Upper lobe of left lung (tissue), 6 donors: ENCODE measurements around the gene MASP2. TPM values are rescaled to one million over a fixed set of nuclear protein-coding genes. Genes with fewer than 3 reads are reported as not detected.

ENCODE experiments used
- ATAC-seq, 2 donors: fragments of 200-7000 bp; cut with Tn5 transposase; one replicate each; pipeline ENCODE4 v1.9.1; 2022; ENCODE audit warnings: mild to moderate bottlenecking in 2 of 2, moderate library complexity in 2 of 2; ENCODE audit not compliant: low FRiP score in 2 of 2
- DNase-seq, 2 donors: peaks; one replicate each; pipeline ENCODE4 v3.0.0-alpha.2; 2019 to 2020
- H3K27ac ChIP-seq, 4 donors: fragments of 200-600 bp; sonication (generic); one replicate each; pipeline ENCODE4 v1.5.1; 2016 to 2019
- H3K27me3 ChIP-seq, 4 donors: fragments of 200-600 bp; sonication (generic); one replicate each; pipeline ENCODE4 v1.5.1; 2017 to 2019
- H3K36me3 ChIP-seq, 4 donors: fragments of 200-600 bp; sonication (generic); one replicate each; pipeline ENCODE4 v1.5.1; 2016 to 2019
- H3K4me1 ChIP-seq, 4 donors: fragments of 200-600 bp; sonication (generic); one replicate each; pipeline ENCODE4 v1.5.1; 2018 to 2019
- H3K4me3 ChIP-seq, 4 donors: fragments of 200-600 bp; sonication (generic); one replicate each; pipeline ENCODE4 v1.5.1; 2017 to 2019; ENCODE audit warnings: mild to moderate bottlenecking in 2 of 4, moderate library complexity in 1 of 4
- H3K9me3 ChIP-seq, 4 donors: fragments of 200-600 bp; sonication (generic); one replicate each; pipeline ENCODE4 v1.5.1; 2018 to 2019
- EP300 ChIP-seq, 4 donors: sonication (generic); formaldehyde crosslinking; IDR thresholded peaks; one replicate each; pipeline ENCODE4 v1.5.1; 2017; ENCODE audit warnings: antibody characterized with exemption in 4 of 4, control low read depth in 2 of 4
- POLR2A ChIP-seq, 4 donors: fragments of 450-650 bp; IDR thresholded peaks; one replicate each; pipeline ENCODE4 v1.5.1; 2016 to 2017; ENCODE audit warnings: antibody characterized with exemption in 4 of 4, mild to moderate bottlenecking in 2 of 4
- POLR2AphosphoS5 ChIP-seq, 2 donors: sonication (generic); formaldehyde crosslinking; IDR thresholded peaks; one replicate each; pipeline ENCODE4 v1.5.1; 2017; ENCODE audit warnings: antibody characterized with exemption in 2 of 2
- WGBS, 2 donors: methylation state at CpG; one replicate each; pipeline ENCODE4 v1.1.5; 2017 to 2018; 5-methylcytosine and 5-hydroxymethylcytosine counted together
- total RNA-seq, 6 donors: library from RNA; depleted of rRNA in 4 of 6; stranded (reverse); fragments of >200 nt in 4 of 6; gene quantifications; one replicate each; pipeline versions ENCODE4 v1.1.0 to v1.2.1, GENCODE V29; 2016 to 2021
- TF ChIP-seq, protein P1 (sequence below), 6 experiments: fragments of 450-650 bp in 4 of 6; fragments of 200-600 bp in 2 of 6; sonication (generic) in 2 of 6; IDR thresholded peaks; one replicate each; pipeline ENCODE4 v1.5.1; 2016 to 2019; ENCODE audit warnings: antibody characterized with exemption in 6 of 6
- donor health status: DM: no; HTN: no; CAD: no; lungs with moderate emphysema.
- donor health status: DM: no; HTN: yes; CAD: no; lungs with severe emphysema.

The MASP2 gene
- total RNA-seq, 6 donors from 2014 or later, result not detected

DNA sequence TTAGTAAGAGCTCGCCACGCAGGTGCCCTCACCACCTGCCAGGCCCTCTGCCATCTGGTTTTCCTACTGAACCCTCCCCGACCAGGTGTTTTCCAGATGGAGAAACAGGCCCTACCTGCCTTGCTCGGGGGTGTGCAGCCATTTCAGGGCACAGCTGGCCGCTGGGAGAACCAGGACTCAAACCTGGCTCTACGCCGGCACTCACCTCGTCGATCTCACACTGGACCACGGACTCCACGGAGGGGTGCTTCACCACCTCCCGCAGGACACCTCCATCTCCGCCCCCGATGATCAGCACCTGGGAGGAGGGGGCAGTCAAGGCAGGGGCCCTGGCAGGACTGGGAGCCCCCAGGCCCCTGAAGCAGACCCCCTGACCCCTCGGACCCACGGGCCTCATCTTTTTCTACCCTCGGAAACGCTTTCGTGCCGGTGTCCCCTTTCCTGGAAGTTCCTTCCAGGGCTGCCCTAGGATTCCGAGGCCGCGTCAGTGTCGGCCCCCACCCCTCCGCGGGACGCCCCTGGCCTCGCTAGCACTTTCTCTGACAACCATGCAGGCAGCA, 11.6 kb upstream of the MASP2 start:
- H3K27ac ChIP-seq, result peak overlapping the region in 1 of 4 donors; percentile 73
- DNase-seq, result no peak

GRCh38 chr1:11058026-11058425, 11.0 kb upstream of the MASP2 start:
- Histone ChIP-seq H3K36me3 (peaks cover 6 to 40% (median 31%) of the 10 kb centered on the region in 4 donors), H3K9me3 (no peaks in the 10 kb centered on the region), H3K4me3 (no peak overlapping the region), H3K4me1 (peaks cover 17 to 26% (median 21%) of the 10 kb centered on the region in 4 donors), H3K27me3 (no peaks in the 10 kb centered on the region), H3K27ac (no peak overlapping the region)
- DNase-seq (no peak), ATAC-seq (no peak)
- TF ChIP-seq POLR2A (IDR thresholded peaks at IDR 0.05) (no peak), EP300 (IDR thresholded peaks at IDR 0.05) (no peak), POLR2AphosphoS5 (IDR thresholded peaks at IDR 0.05) (no peak)
- TF ChIP-seq, protein P1, sequence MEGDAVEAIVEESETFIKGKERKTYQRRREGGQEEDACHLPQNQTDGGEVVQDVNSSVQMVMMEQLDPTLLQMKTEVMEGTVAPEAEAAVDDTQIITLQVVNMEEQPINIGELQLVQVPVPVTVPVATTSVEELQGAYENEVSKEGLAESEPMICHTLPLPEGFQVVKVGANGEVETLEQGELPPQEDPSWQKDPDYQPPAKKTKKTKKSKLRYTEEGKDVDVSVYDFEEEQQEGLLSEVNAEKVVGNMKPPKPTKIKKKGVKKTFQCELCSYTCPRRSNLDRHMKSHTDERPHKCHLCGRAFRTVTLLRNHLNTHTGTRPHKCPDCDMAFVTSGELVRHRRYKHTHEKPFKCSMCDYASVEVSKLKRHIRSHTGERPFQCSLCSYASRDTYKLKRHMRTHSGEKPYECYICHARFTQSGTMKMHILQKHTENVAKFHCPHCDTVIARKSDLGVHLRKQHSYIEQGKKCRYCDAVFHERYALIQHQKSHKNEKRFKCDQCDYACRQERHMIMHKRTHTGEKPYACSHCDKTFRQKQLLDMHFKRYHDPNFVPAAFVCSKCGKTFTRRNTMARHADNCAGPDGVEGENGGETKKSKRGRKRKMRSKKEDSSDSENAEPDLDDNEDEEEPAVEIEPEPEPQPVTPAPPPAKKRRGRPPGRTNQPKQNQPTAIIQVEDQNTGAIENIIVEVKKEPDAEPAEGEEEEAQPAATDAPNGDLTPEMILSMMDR (IDR thresholded peaks at IDR 0.05), result no peak
- WGBS, 2 donors, result 94 to 97% methylated on average over 14 of the region's 14 CpGs

More for the DNA sequence above, 11.6 kb upstream of the MASP2 start:
- no peak for ATAC-seq
- TF ChIP-seq, protein P1 (IDR thresholded peaks at IDR 0.05), result no peak
- TF ChIP-seq POLR2AphosphoS5 (IDR thresholded peaks at IDR 0.05), result no peak
- no peak for TF ChIP-seq POLR2A (IDR thresholded peaks at IDR 0.05)
- TF ChIP-seq EP300 (IDR thresholded peaks at IDR 0.05), result no peak
- Histone ChIP-seq H3K4me1 (peaks cover 17 to 26% (median 20%) of the 10 kb centered on the region in 4 donors), H3K9me3 (no peaks in the 10 kb centered on the region), H3K36me3 (peaks cover 6 to 46% (median 34%) of the 10 kb centered on the region in 4 donors), H3K4me3 (peak overlapping the region; percentile 74 to 98 (median 92)), H3K27me3 (no peaks in the 10 kb centered on the region)
- WGBS, 2 donors, result 60% methylated on average over 22 to 24 of the region's 28 CpGs

DNA sequence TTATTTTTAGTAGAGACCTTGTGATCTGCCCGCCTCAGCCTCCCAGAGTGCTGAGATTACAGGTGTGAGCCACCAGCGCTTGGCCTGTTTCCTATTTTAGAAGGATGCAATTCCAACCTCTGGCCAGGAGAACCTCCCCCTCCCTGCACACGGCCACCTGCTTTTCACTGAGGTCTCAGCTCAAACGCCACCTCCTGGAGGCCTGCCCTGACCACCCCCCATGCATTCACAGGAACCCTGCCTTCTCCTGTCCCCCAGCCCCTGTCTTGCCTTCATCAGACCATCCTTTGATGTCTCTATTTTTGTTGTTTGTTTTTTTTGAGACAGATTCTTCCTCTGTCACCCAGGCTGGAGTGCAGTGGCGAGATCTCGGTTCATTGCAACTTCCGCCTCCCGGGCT, 10.4 kb upstream of the MASP2 start:
- TF ChIP-seq POLR2AphosphoS5 (IDR thresholded peaks at IDR 0.05), result no peak
- TF ChIP-seq, protein P1 (IDR thresholded peaks at IDR 0.05), result no peak
- no peak for TF ChIP-seq POLR2A (IDR thresholded peaks at IDR 0.05)
- Histone ChIP-seq H3K27me3 (no peaks in the 10 kb centered on the region), H3K4me3 (no peak overlapping the region), H3K36me3 (peaks cover 6 to 40% (median 31%) of the 10 kb centered on the region in 4 donors), H3K27ac (no peak overlapping the region), H3K9me3 (no peaks in the 10 kb centered on the region), H3K4me1 (peaks cover 17 to 27% (median 23%) of the 10 kb centered on the region in 4 donors)
- ATAC-seq, result no peak
- WGBS, 2 donors, result 86 to 95% methylated on average over 8 of the region's 8 CpGs
- no peak for DNase-seq

DNA sequence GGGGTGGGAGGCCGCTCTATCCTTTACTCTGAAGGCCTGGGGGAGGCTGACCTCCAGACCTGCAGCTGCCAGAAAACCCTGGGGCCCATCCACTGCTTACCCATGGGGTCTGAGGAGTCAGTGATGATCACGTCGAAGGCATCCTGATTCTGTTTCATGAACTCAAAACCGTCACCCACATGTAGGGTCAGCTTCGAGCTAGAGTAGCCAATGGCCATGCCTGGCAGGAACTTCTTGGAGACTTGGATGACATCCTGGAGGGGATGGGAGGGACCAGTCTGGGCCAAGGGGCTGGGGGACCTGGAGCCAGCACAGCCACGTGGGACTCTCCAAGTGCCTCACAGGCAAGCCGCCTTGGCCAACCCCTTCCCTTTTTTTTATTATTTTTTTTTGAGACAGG, 9.5 kb upstream of the MASP2 start:
- Histone ChIP-seq H3K27me3 (no peaks in the 10 kb centered on the region), H3K4me1 (peaks cover 17 to 26% (median 23%) of the 10 kb centered on the region in 4 donors), H3K27ac (no peak overlapping the region), H3K36me3 (peaks cover 6 to 40% (median 31%) of the 10 kb centered on the region in 4 donors), H3K4me3 (no peak overlapping the region), H3K9me3 (no peaks in the 10 kb centered on the region)
- TF ChIP-seq, protein P1 (IDR thresholded peaks at IDR 0.05), result no peak
- TF ChIP-seq POLR2A (IDR thresholded peaks at IDR 0.05), result no peak
- TF ChIP-seq EP300 (IDR thresholded peaks at IDR 0.05), result no peak
- no peak for TF ChIP-seq POLR2AphosphoS5 (IDR thresholded peaks at IDR 0.05)
- ATAC-seq (no peak), DNase-seq (no peak)
- WGBS, 2 donors, result 91% methylated on average over 7 of the region's 7 CpGs

DNA sequence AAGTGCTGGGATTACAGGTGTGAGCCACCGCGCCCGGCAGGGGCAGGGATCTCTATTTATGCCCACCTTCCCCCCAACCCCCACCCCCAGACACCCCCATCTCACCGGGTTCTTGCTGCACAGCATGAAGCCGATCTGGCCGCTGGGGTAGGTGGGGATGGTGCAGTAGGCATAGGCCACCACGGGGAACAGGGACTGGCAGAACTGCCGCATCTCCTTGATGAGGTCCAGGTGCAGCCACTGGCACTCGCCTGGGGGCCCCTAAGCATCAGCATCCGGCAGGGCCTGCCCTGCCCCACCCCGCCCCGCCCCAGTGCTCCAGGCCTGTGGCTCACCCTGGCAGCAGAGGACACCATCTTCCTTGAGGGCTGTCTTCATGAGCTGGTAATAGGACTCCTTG, 8.6 kb upstream of the MASP2 start:
- no peak for ATAC-seq
- TF ChIP-seq POLR2A (IDR thresholded peaks at IDR 0.05) (no peak), POLR2AphosphoS5 (IDR thresholded peaks at IDR 0.05) (no peak), EP300 (IDR thresholded peaks at IDR 0.05) (no peak)
- TF ChIP-seq, protein P1 (IDR thresholded peaks at IDR 0.05), result no peak
- H3K9me3 ChIP-seq, result no peaks in the 10 kb centered on the region
- H3K27me3 ChIP-seq, result no peaks in the 10 kb centered on the region
- 90 to 93% methylated on average over 3 to 12 of the region's 12 CpGs for WGBS, 2 donors
- no peak for DNase-seq
- no peak overlapping the region for H3K4me3 ChIP-seq
- peaks cover 10 to 18% (median 15%) of the 10 kb centered on the region in 4 donors for H3K4me1 ChIP-seq
- H3K36me3 ChIP-seq, result peaks cover 6 to 40% (median 31%) of the 10 kb centered on the region in 4 donors
- H3K27ac ChIP-seq, result no peak overlapping the region
